Cardiac fibroblast (primary cell): Measurements from ENCODE around the gene KRTAP10-9.
"Not testable (repeated sequence)": the region's sequence is repeated elsewhere in the genome, so short reads cannot be mapped to it uniquely, and the experiment has no call there.

ENCODE experiments used
- DNase-seq, 2 donors: peaks; one replicate each; pipeline versions ENCODE4 v3.0.0 to v3.0.0-alpha.2; 2010; ENCODE audit warnings: low read depth in 2 of 2
- H3K4me3 ChIP-seq, 2 donors: replicated peaks in 1 of 2; 1 replicate in 1 of 2; 2 replicates in 1 of 2; pipeline ENCODE4 v1.5.1; 2011; ENCODE audit warnings: low read depth in 2 of 2, low read length in 2 of 2, mild to moderate bottlenecking in 2 of 2, moderate library complexity in 1 of 2
- CTCF ChIP-seq: IDR thresholded peaks from one replicate; pipeline ENCODE4 v1.5.1; 2011; ENCODE audit warnings: low read depth, mild to moderate bottlenecking, low read length, inconsistent platforms

Gene KRTAP10-9

GRCh38 chr21:44599264-44600029 lies 27.4 kb upstream of the KRTAP10-9 start:
- no peak for TF ChIP-seq CTCF
- no peak overlapping the region for H3K4me3 ChIP-seq
- DNase-seq, result no peak

DNA sequence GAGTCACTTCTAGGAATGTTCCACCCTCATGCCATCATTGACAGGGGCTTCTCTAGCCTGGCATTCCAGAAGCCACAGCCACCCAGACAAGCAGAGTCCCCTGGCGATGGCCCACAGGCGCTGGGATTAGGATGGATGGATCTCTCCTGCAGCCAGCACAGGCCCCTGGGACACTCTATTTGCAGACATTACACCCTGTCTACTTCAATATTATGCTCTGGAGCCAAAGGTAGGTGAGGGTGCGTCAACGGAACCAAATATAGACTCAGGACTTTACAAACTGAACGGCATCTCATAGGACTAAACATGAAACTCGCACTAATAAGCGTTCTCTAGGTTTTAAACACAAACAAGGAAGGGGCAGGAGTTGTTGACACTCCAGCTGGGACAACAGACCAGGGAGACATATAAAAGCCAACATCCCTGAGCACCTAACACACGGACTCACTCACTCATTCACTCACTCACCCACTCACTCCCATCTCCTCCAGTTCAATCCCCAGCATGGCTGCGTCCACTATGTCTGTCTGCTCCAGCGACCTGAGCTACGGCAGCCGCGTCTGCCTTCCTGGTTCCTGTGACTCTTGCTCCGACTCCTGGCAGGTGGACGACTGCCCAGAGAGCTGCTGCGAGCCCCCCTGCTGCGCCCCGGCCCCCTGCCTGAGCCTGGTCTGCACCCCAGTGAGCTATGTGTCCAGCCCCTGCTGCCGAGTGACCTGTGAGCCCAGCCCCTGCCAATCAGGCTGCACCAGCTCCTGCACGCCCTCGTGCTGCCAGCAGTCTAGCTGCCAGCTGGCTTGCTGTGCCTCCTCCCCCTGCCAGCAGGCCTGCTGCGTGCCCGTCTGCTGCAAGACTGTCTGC lies 26.5 kb upstream of the KRTAP10-9 start, which contains the start of gene KRTAP10-7:
TSS of gene KRTAP10-7 (plus strand) at position 480 of the 861 bp plus-strand sequence. CDS start at position 505, 25 bp downstream.
- not testable (repeated sequence) for H3K4me3 ChIP-seq

GRCh38 chr21:44601091-44601490 lies 25.8 kb upstream of the KRTAP10-9 start:
- DNase-seq, H3K4me3 ChIP-seq: not testable (repeated sequence)

More for the DNA sequence above, 26.5 kb upstream of the KRTAP10-9 start, which contains the start of gene KRTAP10-7:
- not testable (repeated sequence) for DNase-seq

DNA sequence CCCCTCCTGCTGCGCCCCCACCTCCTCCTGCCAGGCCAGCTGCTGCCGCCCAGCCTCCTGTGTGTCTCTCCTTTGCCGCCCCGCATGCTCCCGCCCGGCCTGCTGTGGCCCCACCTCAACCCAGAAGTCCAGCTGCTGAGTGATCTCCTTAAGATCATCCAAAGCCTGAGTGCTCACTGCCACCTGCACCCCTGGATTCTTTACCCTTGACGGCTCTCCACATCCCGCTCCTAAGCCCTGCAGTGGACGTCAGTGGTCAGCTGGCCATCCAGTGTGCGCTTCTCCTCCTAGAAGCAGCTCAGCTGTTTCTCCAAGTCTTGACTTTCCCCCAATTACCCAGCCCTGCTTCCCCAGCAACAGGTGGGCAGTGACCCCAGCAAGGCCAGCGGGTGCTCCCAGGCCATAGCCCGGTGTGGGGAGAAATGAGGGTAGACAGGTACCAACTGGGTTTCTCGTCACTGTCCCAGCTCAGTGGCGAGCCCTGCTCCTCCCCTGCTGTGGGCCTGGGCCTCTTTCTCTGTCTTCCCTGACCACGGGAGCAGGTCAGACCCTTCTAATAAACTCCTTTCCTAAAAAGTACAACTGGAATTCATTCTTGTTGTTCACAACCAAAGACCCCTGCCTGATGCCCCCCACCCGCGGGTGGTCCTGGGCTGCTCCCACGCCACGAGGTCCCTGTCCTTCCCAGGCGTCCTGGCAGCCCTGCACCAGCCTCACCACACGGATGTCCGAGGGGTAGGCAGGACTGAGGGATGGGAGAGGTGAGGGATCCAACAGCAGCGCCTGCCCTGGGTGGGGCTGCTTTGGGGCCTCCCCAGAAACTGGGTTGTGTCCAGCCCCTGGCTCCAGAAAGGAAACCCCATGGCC lies 25.1 kb upstream of the KRTAP10-9 start:
- no peak for DNase-seq
- TF ChIP-seq CTCF, result no peak
- H3K4me3 ChIP-seq, result no peak overlapping the region

GRCh38 chr21:44602463-44602850 lies 24.4 kb upstream of the KRTAP10-9 start:
- no peak for TF ChIP-seq CTCF
- DNase-seq, result no peak
- H3K4me3 ChIP-seq, result no peak overlapping the region

GRCh38 chr21:44603109-44603875 lies 23.6 kb upstream of the KRTAP10-9 start:
- no peak for DNase-seq
- no peak for TF ChIP-seq CTCF
- no peak overlapping the region for H3K4me3 ChIP-seq

GRCh38 chr21:44603911-44604310 lies 23.0 kb upstream of the KRTAP10-9 start:
- TF ChIP-seq CTCF, result no peak
- no peak overlapping the region for H3K4me3 ChIP-seq
- DNase-seq, result no peak
